OCI-LY1 (cell line): ENCODE measurements around the gene CACNB2.

ENCODE experiments used
- H2AFZ ChIP-seq: fragments of 200-600 bp; sonication (generic), shearing (Covaris generic); 2 replicates; pipeline ENCODE4 v1.6.0; 2014; ENCODE audit warnings: antibody characterized with exemption, mild to moderate bottlenecking, low read length
- H3F3A ChIP-seq: fragments of 200-600 bp; sonication (generic), shearing (Covaris generic); 2 replicates; pipeline ENCODE4 v1.6.0; 2014; ENCODE audit warnings: mild to moderate bottlenecking, antibody characterized with exemption, low read length, moderate library complexity; ENCODE audit not compliant: insufficient read depth
- H3K27ac ChIP-seq: fragments of 200-600 bp; sonication (generic); 2 replicates; pipeline ENCODE4 v1.5.1; 2014; ENCODE audit warnings: low read length, mixed run types, mild to moderate bottlenecking, low read depth; ENCODE audit not compliant: poor library complexity, severe bottlenecking
- H3K27me3 ChIP-seq: fragments of 200-600 bp; sonication (generic); 2 replicates; pipeline ENCODE4 v1.6.0; 2014; ENCODE audit warnings: antibody characterized with exemption, mild to moderate bottlenecking, low read length, moderate library complexity; ENCODE audit not compliant: insufficient read depth
- H3K36me3 ChIP-seq: fragments of 200-600 bp; sonication (generic); 2 replicates; pipeline ENCODE4 v1.6.1; 2014; ENCODE audit warnings: mild to moderate bottlenecking, antibody characterized with exemption, low read length, moderate library complexity, mixed read lengths; ENCODE audit not compliant: insufficient read depth
- H3K4me1 ChIP-seq: fragments of 200-600 bp; sonication (generic); 2 replicates; pipeline ENCODE4 v1.5.1; 2014; ENCODE audit warnings: mild to moderate bottlenecking, low read length, moderate library complexity; ENCODE audit not compliant: insufficient read depth, severe bottlenecking
- H3K4me2 ChIP-seq: fragments of 200-600 bp; sonication (generic), shearing (Covaris generic); 2 replicates; pipeline ENCODE4 v1.6.1; 2014; ENCODE audit warnings: low read length
- H3K4me3 ChIP-seq: fragments of 200-600 bp; sonication (generic); 2 replicates; pipeline ENCODE4 v1.5.1; 2014; ENCODE audit warnings: low read length, low read depth, mild to moderate bottlenecking, mixed read lengths; ENCODE audit not compliant: poor library complexity, severe bottlenecking
- H3K79me2 ChIP-seq: fragments of 200-600 bp; shearing (Covaris generic); 2 replicates; pipeline ENCODE4 v1.6.1; 2016; ENCODE audit warnings: mixed run types, low read length, mixed read lengths; ENCODE audit not compliant: insufficient read depth
- H3K9ac ChIP-seq: fragments of 200-600 bp; sonication (generic), shearing (Covaris generic); 2 replicates; pipeline ENCODE4 v1.6.1; 2014; ENCODE audit warnings: mild to moderate bottlenecking, low read length, mixed read lengths
- H3K9me2 ChIP-seq: fragments of 200-600 bp; sonication (generic), shearing (Covaris generic); 2 replicates; pipeline ENCODE4 v1.6.1; 2014; ENCODE audit warnings: low read depth, mild to moderate bottlenecking, low read length, mixed read lengths
- H3K9me3 ChIP-seq: fragments of 200-600 bp; shearing (Covaris generic); 2 replicates; pipeline ENCODE4 v1.6.1; 2014; ENCODE audit warnings: low read length, mixed read lengths
- H4K20me1 ChIP-seq: fragments of 200-600 bp; sonication (generic), shearing (Covaris generic); 2 replicates; pipeline ENCODE4 v1.6.0; 2016; ENCODE audit warnings: mild to moderate bottlenecking, low read length; ENCODE audit not compliant: insufficient read depth
- EZH2 ChIP-seq: fragments of 200-600 bp; sonication (generic), shearing (Covaris generic); IDR thresholded peaks from 2 replicates; pipeline ENCODE4 v1.8.0; 2017; ENCODE audit warnings: borderline replicate concordance, mixed run types, mild to moderate bottlenecking, antibody characterized with exemption, low read length, moderate library complexity, mixed read lengths
- TF ChIP-seq, protein P1 (sequence below): fragments of 200-600 bp; sonication (generic), shearing (Covaris generic); IDR thresholded peaks from 2 replicates; pipeline ENCODE4 v1.5.1; 2017; ENCODE audit warnings: mild to moderate bottlenecking, antibody characterized with exemption, low read length, moderate library complexity, mixed read lengths

The CACNB2 gene

DNA sequence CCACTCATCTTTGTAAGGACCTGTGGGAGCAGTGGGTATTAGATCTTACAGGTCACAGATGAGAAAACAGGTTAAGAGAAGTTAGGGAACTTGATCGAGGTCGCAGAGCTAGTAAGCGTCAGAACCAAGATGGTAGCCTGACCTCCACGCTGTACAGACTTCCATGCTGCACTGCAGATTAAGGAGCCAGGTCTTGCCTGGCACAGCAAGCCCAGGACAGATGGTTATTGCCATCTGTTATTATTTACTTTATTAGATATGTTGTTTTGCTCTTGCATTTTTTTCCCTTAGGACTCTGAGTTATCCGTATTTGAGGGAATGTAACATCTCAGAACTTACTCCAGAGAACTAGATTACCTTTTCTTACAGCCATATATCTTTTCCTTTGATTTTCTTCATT is 363.9 kb downstream of the CACNB2 start:
- TF ChIP-seq EZH2 = no peak
- TF ChIP-seq, protein P1, sequence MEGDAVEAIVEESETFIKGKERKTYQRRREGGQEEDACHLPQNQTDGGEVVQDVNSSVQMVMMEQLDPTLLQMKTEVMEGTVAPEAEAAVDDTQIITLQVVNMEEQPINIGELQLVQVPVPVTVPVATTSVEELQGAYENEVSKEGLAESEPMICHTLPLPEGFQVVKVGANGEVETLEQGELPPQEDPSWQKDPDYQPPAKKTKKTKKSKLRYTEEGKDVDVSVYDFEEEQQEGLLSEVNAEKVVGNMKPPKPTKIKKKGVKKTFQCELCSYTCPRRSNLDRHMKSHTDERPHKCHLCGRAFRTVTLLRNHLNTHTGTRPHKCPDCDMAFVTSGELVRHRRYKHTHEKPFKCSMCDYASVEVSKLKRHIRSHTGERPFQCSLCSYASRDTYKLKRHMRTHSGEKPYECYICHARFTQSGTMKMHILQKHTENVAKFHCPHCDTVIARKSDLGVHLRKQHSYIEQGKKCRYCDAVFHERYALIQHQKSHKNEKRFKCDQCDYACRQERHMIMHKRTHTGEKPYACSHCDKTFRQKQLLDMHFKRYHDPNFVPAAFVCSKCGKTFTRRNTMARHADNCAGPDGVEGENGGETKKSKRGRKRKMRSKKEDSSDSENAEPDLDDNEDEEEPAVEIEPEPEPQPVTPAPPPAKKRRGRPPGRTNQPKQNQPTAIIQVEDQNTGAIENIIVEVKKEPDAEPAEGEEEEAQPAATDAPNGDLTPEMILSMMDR = no peak
- no peak overlapping the region for H2AFZ ChIP-seq

DNA sequence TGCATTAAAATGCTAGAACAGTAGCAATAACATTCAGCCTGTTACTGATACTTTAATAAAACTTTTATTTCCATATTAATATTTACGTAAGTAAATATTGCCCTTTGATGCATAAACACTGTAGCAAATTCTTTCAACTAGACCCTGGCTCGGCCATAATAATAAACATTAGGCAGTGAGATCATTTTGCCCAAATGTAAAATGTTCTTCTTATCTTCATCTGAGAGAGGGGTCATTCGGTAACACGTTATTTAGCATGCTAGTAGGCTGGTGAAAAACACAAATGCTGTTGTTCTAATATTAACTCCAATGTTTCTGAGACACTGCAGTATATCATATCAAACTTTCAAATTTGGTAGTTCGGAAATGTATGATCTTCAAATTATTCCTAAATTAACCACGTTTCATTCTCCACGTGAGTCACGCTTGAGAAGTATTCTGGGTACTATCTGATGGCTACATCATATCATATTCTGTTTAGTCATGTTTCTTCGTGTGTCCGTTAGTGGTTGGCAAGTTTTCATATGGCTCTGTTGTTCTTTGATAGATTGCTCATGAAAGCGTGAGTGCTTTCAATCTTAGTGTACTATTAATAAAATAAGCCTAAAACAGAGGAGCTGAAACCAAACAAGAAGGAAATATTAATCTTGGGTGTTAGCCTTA is 365.4 kb downstream of the CACNB2 start:
- Histone ChIP-seq H3K27me3 (no peaks in the 10 kb centered on the region), H3K4me3 (no peak overlapping the region), H4K20me1 (no peaks in the 10 kb centered on the region), H3K27ac (no peak overlapping the region), H3K79me2 (no peaks in the 10 kb centered on the region), H3K4me1 (peaks cover 3% of the 10 kb centered on the region), H3K4me2 (no peak overlapping the region), H3K9me3 (no peaks in the 10 kb centered on the region), H3F3A (no peaks in the 10 kb centered on the region), H2AFZ (no peak overlapping the region), H3K9me2 (no peaks in the 10 kb centered on the region), H3K36me3 (no peaks in the 10 kb centered on the region), H3K9ac (no peak overlapping the region)
- no peak for TF ChIP-seq EZH2
- TF ChIP-seq, protein P1 = no peak

More for the DNA sequence above, 363.9 kb downstream of the CACNB2 start:
- H3K79me2 ChIP-seq = no peaks in the 10 kb centered on the region
- peaks cover 3% of the 10 kb centered on the region for H3K4me1 ChIP-seq
- no peaks in the 10 kb centered on the region for H4K20me1 ChIP-seq
- H3F3A ChIP-seq = no peaks in the 10 kb centered on the region
- H3K9me2 ChIP-seq = no peaks in the 10 kb centered on the region
- no peak overlapping the region for H3K4me3 ChIP-seq
- H3K9ac ChIP-seq = no peak overlapping the region
- no peaks in the 10 kb centered on the region for H3K36me3 ChIP-seq
- H3K4me2 ChIP-seq = no peak overlapping the region
- H3K27me3 ChIP-seq = no peaks in the 10 kb centered on the region
- no peaks in the 10 kb centered on the region for H3K9me3 ChIP-seq
- H3K27ac ChIP-seq = no peak overlapping the region

DNA sequence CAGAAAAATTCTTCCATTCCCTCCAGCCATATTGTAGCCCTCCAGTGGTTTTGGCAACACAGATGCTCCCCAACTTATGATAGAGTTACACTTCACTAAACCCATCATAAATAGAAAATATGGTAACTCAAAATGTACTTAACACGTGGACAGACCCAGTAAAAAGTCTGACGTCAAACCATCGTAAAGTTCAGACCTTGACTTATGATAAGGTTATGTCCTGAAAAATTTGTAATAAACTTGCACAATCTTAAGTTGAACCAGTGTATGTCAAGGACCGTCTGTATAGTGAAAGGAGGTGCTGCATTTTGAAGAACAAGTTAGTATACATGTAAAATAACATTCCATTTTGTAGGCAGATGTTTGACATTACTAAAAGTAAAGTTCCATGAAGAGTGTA is 368.4 kb downstream of the CACNB2 start:
- TF ChIP-seq, protein P1 = no peak
- no peak for TF ChIP-seq EZH2
- no peak overlapping the region for H3K4me2 ChIP-seq
- no peak overlapping the region for H3K4me3 ChIP-seq
- no peaks in the 10 kb centered on the region for H3K79me2 ChIP-seq
- H3F3A ChIP-seq = no peaks in the 10 kb centered on the region
- no peaks in the 10 kb centered on the region for H3K4me1 ChIP-seq
- no peaks in the 10 kb centered on the region for H3K36me3 ChIP-seq
- no peaks in the 10 kb centered on the region for H3K27me3 ChIP-seq
- no peaks in the 10 kb centered on the region for H4K20me1 ChIP-seq
- H3K9me2 ChIP-seq = no peaks in the 10 kb centered on the region
- H3K9me3 ChIP-seq = no peaks in the 10 kb centered on the region
- no peak overlapping the region for H2AFZ ChIP-seq
- no peak overlapping the region for H3K27ac ChIP-seq
- no peak overlapping the region for H3K9ac ChIP-seq
